Sigmoid colon (tissue), 7 donors: ENCODE results near the gene ZNF836. TPM values are rescaled to one million over a fixed set of nuclear protein-coding genes. Genes with fewer than 3 reads are reported as not detected.

ENCODE experiments used
- DNase-seq: peaks from one replicate; pipeline ENCODE4 v3.0.0-alpha.2; 2019
- H3K27ac ChIP-seq, 4 donors: fragments of 200-600 bp; sonication (generic); one replicate each; pipeline ENCODE4 v1.5.1; 2016 to 2019; ENCODE audit warnings: mild to moderate bottlenecking in 1 of 4
- H3K27me3 ChIP-seq, 3 donors: fragments of 200-600 bp; sonication (generic); one replicate each; pipeline ENCODE4 v1.5.1; 2019; ENCODE audit warnings: mild to moderate bottlenecking in 1 of 3
- H3K36me3 ChIP-seq, 4 donors: fragments of 200-600 bp; sonication (generic); one replicate each; pipeline ENCODE4 v1.5.1; 2016 to 2019
- H3K4me1 ChIP-seq, 4 donors: fragments of 200-600 bp; sonication (generic); one replicate each; pipeline ENCODE4 v1.5.1; 2017 to 2019
- H3K4me3 ChIP-seq, 4 donors: fragments of 200-600 bp; sonication (generic); one replicate each; pipeline ENCODE4 v1.5.1; 2017 to 2019; ENCODE audit warnings: mild to moderate bottlenecking in 2 of 4, moderate library complexity in 1 of 4
- H3K9me3 ChIP-seq, 4 donors: fragments of 200-600 bp in 3 of 4; sonication (generic) in 3 of 4; one replicate each; pipeline versions ENCODE4 v1.5.1 to v1.6.1; 2013 to 2019
- EP300 ChIP-seq, 4 donors: sonication (generic); formaldehyde crosslinking; IDR thresholded peaks; one replicate each; pipeline ENCODE4 v1.6.1; 2017; ENCODE audit warnings: antibody characterized with exemption in 4 of 4
- POLR2A ChIP-seq, 2 donors: fragments of 450-650 bp; IDR thresholded peaks; one replicate each; pipeline ENCODE4 v1.6.1; 2016; ENCODE audit warnings: antibody characterized with exemption in 2 of 2, mild to moderate bottlenecking in 2 of 2, moderate library complexity in 2 of 2
- POLR2AphosphoS5 ChIP-seq, 4 donors: sonication (generic); formaldehyde crosslinking; IDR thresholded peaks; one replicate each; pipeline ENCODE4 v1.6.1; 2017; ENCODE audit warnings: antibody characterized with exemption in 4 of 4
- WGBS, 2 donors: extraction: QIAGEN DNeasy Blood & Tissue Kit; methylation state at CpG; one replicate each; pipeline ENCODE4 v1.1.7; 2013; 5-methylcytosine and 5-hydroxymethylcytosine counted together
- intact Hi-C: fragments of 100-400 bp; cut with DNase I; formaldehyde crosslinking; loops from one replicate; pipeline ENCODE4 v1.15.1; 2023
- polyA plus RNA-seq, 3 donors: library from polyadenylated mRNA; stranded (reverse); fragments of 200-250 nt; gene quantifications; one replicate each; pipeline ENCODE4 v1.2.3, GENCODE V29; 2013
- total RNA-seq, 4 donors: library from RNA; depleted of rRNA; stranded (reverse); fragments of >200 nt; gene quantifications; one replicate each; pipeline ENCODE4 v1.1.0, GENCODE V29; 2016
- TF ChIP-seq, protein P1 (sequence below), 4 experiments: fragments of 450-650 bp in 3 of 4; fragments of 200-600 bp in 1 of 4; IDR thresholded peaks; one replicate each; pipeline ENCODE4 v1.5.1; 2016 to 2019; ENCODE audit warnings: antibody characterized with exemption in 4 of 4, mild to moderate bottlenecking in 3 of 4, moderate library complexity in 2 of 4
- donor health status: healthy with polysubstance abuse.
- donor health status: Bipolar disorder and iron deficiency.
- donor health status: healthy.

Gene ZNF836
- total and polyA plus RNA-seq, 7 donors: 2.4 to 12.3 (median 9.1) TPM

DNA sequence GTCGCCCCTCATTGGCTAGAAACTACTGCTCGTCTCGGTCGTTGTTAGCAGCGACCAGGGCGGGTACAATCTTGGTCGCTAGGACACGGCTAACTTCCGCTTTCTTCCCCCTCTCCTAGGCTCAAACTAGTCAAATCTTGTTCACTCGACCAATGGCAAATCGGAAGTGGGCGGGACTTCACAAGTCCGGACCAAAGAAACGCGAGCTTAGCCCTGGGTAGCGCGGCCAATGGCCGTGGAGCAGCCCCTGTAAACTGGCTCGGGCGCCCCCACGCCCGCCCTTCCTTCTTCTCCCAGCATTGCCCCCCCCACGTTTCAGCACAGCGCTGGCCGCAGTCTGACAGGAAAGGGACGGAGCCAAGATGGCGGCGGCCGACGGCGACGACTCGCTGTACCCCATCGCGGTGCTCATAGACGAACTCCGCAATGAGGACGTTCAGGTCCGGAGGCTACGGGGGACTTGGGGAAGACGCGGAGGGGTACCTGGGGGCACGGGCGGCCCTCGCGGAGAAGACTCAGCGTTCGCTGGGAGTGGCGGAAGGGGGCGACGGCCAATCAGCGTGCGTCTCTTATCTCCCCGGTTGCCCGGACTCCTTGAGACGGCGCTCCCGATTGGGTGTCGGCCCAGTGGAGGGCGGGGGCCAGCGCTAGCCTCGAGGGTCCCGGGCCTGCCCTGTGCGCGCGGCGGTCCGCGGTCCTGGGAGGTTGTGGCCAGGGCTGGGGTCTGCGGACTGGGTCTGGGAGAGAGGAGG, 18.5 kb upstream of the ZNF836 start, which contains the start of gene PPP2R1A:
PPP2R1A (plus strand) TSS at position 318 of the 752 bp plus-strand sequence; CDS start at position 363, 45 bp downstream.
- intact Hi-C loops: loop anchor here (1.0 kb wide), 2 partner anchors 20 to 51 kb away; partner anchors contain the start of gene ZNF616
- H3K4me1 ChIP-seq: peaks cover 0 to 53% (median 49%) of the 10 kb centered on the region in 4 donors

DNA sequence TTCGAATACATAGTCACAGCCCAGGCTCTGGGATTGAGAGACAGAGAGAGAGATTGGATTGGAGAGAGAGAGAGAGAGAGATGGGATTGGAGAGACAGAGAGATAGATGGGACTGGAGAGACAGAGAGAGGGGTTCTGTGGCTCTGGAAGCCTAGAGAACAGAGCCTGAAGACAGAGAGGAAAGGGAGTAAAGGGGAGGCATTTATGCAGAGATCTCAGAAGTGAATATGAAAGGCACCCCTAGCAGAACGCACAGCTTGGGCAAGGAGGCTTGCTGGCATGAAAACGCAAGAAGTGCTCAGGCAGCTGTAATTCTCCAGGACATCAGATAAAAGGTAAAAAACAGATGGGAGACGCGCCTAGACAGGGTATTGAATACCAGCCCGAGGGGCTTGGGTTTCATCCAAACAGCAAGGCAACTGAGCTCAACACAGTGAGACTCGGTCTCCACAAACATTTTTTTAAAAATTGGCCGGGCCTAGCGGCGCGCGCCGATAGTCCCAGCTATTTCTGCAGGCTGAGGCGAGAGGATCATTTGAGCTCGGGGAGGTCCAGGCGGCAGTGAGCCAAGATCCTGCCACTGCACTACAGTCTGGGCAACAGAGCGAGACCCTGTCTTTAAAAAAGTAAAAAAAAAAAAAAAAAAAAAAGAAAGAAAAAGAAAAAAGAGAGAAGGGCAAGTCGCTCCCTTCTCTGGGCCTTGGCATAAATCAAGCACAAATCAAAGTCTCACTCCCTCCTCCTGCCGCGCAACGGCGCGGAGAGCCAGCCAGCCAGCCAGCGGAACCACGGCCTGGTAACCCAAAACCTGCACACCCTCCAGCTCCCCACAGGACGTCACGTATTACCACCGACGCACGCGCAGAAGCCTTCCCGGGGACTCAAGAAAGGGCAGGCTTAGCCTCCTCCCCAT, 17.7 kb upstream of the ZNF836 start:
- no peaks in the 10 kb centered on the region for H3K27me3 ChIP-seq
- peaks cover 0 to 44% (median 41%) of the 10 kb centered on the region in 4 donors for H3K4me1 ChIP-seq
- intact Hi-C loops: loop anchor here (1.0 kb wide), 1 partner anchor 19 kb away; no protein-coding TSS in a partner anchor
- no peaks in the 10 kb centered on the region for H3K36me3 ChIP-seq
- H3K9me3 ChIP-seq: no peaks in the 10 kb centered on the region
- DNase-seq: peak; percentile 93
- H3K4me3 ChIP-seq: peak overlapping the region; percentile 44 to 56 (median 50)
- H3K27ac ChIP-seq: peak overlapping the region; percentile 87 to 94 (median 91)
- 4 to 6% methylated on average over 32 of the region's 32 CpGs for WGBS, 2 donors
- TF ChIP-seq POLR2A (IDR thresholded peaks at IDR 0.05) (peak; percentile 25 to 39), POLR2AphosphoS5 (IDR thresholded peaks at IDR 0.05) (peak; percentile 62 to 95 (median 78))
- TF ChIP-seq, protein P1, sequence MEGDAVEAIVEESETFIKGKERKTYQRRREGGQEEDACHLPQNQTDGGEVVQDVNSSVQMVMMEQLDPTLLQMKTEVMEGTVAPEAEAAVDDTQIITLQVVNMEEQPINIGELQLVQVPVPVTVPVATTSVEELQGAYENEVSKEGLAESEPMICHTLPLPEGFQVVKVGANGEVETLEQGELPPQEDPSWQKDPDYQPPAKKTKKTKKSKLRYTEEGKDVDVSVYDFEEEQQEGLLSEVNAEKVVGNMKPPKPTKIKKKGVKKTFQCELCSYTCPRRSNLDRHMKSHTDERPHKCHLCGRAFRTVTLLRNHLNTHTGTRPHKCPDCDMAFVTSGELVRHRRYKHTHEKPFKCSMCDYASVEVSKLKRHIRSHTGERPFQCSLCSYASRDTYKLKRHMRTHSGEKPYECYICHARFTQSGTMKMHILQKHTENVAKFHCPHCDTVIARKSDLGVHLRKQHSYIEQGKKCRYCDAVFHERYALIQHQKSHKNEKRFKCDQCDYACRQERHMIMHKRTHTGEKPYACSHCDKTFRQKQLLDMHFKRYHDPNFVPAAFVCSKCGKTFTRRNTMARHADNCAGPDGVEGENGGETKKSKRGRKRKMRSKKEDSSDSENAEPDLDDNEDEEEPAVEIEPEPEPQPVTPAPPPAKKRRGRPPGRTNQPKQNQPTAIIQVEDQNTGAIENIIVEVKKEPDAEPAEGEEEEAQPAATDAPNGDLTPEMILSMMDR (IDR thresholded peaks at IDR 0.05): no peak

More for the DNA sequence above, 18.5 kb upstream of the ZNF836 start, which contains the start of gene PPP2R1A:
- TF ChIP-seq POLR2A (IDR thresholded peaks at IDR 0.05) (peak; percentile 94 to 97), EP300 (IDR thresholded peaks at IDR 0.05) (no peak), POLR2AphosphoS5 (IDR thresholded peaks at IDR 0.05) (peak; percentile 72 to 93 (median 89))
- TF ChIP-seq, protein P1 (IDR thresholded peaks at IDR 0.05): no peak
- peak; percentile 100 for DNase-seq
- H3K27ac ChIP-seq: peak within 1 kb of the TSS; percentile 94 to 97 (median 95)
- no peaks in the 10 kb centered on the region for H3K9me3 ChIP-seq
- H3K36me3 ChIP-seq: no peaks in the 10 kb centered on the region
- no peaks in the 10 kb centered on the region for H3K27me3 ChIP-seq
- peak within 1 kb of the TSS; percentile 77 to 82 (median 80) for H3K4me3 ChIP-seq
- 0% methylated on average over 70 of the region's 70 CpGs for WGBS, 2 donors

DNA sequence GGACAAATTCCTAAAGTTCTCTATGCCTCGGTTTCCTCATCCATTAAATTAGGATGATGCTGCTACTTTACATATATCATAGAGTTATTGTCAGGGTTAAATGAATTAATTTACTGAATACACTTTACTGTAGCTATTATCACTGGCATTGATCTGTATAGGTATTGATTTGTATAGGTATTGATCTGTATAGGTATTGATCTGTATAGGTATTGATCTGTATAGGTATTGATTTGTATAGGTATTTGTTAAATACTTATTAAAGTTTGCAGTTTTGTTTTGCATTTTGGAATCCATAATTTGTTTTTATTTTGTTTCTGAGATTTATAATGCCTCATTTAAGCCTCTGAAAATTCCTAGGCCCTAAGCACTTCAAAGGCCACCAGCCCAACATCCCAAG, 16.0 kb upstream of the ZNF836 start:
- Histone ChIP-seq H3K4me1 (peaks cover 0 to 29% (median 26%) of the 10 kb centered on the region in 4 donors), H3K9me3 (no peaks in the 10 kb centered on the region), H3K36me3 (no peaks in the 10 kb centered on the region), H3K27me3 (no peaks in the 10 kb centered on the region), H3K4me3 (no peak overlapping the region), H3K27ac (no peak overlapping the region)
- intact Hi-C loops: no loop called here
- DNase-seq: no peak
- TF ChIP-seq, protein P1 (IDR thresholded peaks at IDR 0.05): no peak
- TF ChIP-seq EP300 (IDR thresholded peaks at IDR 0.05) (no peak), POLR2A (IDR thresholded peaks at IDR 0.05) (no peak), POLR2AphosphoS5 (IDR thresholded peaks at IDR 0.05) (no peak)
- 96 to 99% methylated on average over 1 of the region's 1 CpG for WGBS, 2 donors

DNA sequence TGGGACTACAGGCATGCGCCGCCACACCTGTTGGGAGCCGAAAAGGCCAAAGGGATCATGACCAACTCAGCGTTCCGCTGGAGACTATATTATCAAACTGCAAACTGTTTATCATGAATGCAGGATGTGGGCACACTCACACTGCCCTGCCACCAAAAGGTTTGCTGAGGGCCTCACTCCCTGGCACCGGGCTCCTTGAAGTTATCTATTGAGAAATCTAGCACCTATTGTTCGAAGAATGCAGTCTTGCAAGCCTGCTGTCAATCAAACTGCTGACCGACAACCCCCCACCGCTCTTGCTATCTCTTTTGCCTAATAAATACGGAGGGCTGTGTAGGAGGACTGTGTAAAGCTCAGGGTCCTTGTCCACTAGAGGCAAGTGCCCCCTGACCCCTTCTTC, 5.2 kb upstream of the ZNF836 start:
- Histone ChIP-seq H3K9me3 (no peaks in the 10 kb centered on the region), H3K4me1 (peaks cover 0 to 7% (median 3%) of the 10 kb centered on the region in 4 donors), H3K27me3 (no peaks in the 10 kb centered on the region), H3K27ac (no peak overlapping the region), H3K4me3 (no peak overlapping the region), H3K36me3 (no peaks in the 10 kb centered on the region)
- no peak for DNase-seq
- TF ChIP-seq, protein P1 (IDR thresholded peaks at IDR 0.05): no peak
- TF ChIP-seq EP300 (IDR thresholded peaks at IDR 0.05) (no peak), POLR2AphosphoS5 (IDR thresholded peaks at IDR 0.05) (no peak), POLR2A (IDR thresholded peaks at IDR 0.05) (no peak)
- WGBS, 2 donors: 79 to 92% methylated on average over 10 of the region's 10 CpGs
- intact Hi-C loops: no loop called here
